K562 (cell line): ENCODE results near the gene MAP3K7CL.

Experiments used
- POLR2A ChIP-seq: fragments of 450-650 bp; conservative IDR thresholded peaks from 2 replicates; pipeline ENCODE4 v1.6.1; 2016
- POLR2AphosphoS5 ChIP-seq: IDR thresholded peaks from 2 replicates; pipeline ENCODE4 v1.6.1; 2011; ENCODE audit warnings: mild to moderate bottlenecking, low read depth, low read length, moderate library complexity; ENCODE audit not compliant: control insufficient read depth, insufficient read depth
- RAD21 ChIP-seq, 2 experiments: fragments of 250-450 bp in 1 of 2; fragments of 450-650 bp in 1 of 2; sonication (Bioruptor Pico) in 1 of 2; formaldehyde crosslinking in 1 of 2; IDR thresholded peaks in 1 of 2; conservative IDR thresholded peaks in 1 of 2; 2 replicates each; pipeline versions ENCODE4 v1.4.0 to v1.8.0; 2020 to 2022; ENCODE audit warnings: mild to moderate bottlenecking in 2 of 2, moderate library complexity in 1 of 2
- ZNF232 ChIP-seq: sonication (generic); formaldehyde crosslinking; IDR thresholded peaks from 2 replicates; pipeline ENCODE4 v1.8.0; 2022; ENCODE audit warnings: mild to moderate bottlenecking, missing genetic modification reagents
- TF ChIP-seq, protein P1 (sequence below), 3 experiments: IDR thresholded peaks in 2 of 3; conservative IDR thresholded peaks in 1 of 3; 2 replicates each; pipeline ENCODE4 v1.5.1; 2011 to 2012; ENCODE audit warnings: low read length in 3 of 3, mild to moderate bottlenecking in 3 of 3, control low read depth in 2 of 3, improper control_type of control experiment in 1 of 3, inconsistent platforms in 1 of 3, low read depth in 1 of 3, mixed read lengths in 1 of 3, moderate library complexity in 1 of 3; ENCODE audit not compliant: insufficient read depth in 2 of 3
- TF ChIP-seq, protein P2 (sequence below): sonication (generic); formaldehyde crosslinking; IDR thresholded peaks from 2 replicates; pipeline ENCODE4 v1.8.0; 2022; ENCODE audit warnings: missing genetic modification reagents, mild to moderate bottlenecking, borderline replicate concordance

DNA sequence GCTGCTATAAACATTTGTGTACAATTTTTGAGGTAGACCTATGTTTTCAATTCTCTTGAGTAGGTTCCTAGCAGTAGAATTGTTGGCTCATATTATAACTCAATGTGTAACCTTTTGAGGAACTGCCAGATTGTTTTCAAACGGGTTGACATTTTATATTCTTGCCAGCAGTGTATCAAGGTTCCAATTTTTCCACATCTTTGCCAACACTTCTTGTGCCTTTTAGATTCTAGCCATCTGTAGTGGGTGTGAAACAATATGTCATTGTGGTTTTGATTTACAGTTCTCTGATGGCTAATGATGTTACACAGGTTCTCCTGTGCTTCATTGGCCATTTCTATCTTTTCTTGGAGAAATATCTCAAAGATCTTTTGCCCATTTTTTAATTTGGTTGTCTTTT lies 36.4 kb downstream of the MAP3K7CL start:
- TF ChIP-seq, protein P1, sequence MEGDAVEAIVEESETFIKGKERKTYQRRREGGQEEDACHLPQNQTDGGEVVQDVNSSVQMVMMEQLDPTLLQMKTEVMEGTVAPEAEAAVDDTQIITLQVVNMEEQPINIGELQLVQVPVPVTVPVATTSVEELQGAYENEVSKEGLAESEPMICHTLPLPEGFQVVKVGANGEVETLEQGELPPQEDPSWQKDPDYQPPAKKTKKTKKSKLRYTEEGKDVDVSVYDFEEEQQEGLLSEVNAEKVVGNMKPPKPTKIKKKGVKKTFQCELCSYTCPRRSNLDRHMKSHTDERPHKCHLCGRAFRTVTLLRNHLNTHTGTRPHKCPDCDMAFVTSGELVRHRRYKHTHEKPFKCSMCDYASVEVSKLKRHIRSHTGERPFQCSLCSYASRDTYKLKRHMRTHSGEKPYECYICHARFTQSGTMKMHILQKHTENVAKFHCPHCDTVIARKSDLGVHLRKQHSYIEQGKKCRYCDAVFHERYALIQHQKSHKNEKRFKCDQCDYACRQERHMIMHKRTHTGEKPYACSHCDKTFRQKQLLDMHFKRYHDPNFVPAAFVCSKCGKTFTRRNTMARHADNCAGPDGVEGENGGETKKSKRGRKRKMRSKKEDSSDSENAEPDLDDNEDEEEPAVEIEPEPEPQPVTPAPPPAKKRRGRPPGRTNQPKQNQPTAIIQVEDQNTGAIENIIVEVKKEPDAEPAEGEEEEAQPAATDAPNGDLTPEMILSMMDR (IDR thresholded peaks at IDR 0.05 in 2 of 3, conservative IDR thresholded peaks at IDR 0.05 in 1 of 3; ENCODE audit: insufficient read depth in 2 of 3, low read depth in 1 of 3, low read length in 3 of 3), result no peak
- TF ChIP-seq, protein P2, sequence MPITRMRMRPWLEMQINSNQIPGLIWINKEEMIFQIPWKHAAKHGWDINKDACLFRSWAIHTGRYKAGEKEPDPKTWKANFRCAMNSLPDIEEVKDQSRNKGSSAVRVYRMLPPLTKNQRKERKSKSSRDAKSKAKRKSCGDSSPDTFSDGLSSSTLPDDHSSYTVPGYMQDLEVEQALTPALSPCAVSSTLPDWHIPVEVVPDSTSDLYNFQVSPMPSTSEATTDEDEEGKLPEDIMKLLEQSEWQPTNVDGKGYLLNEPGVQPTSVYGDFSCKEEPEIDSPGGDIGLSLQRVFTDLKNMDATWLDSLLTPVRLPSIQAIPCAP (CRISPR knock-in tag), result no peak
- no peak for TF ChIP-seq POLR2A
- TF ChIP-seq ZNF232 (CRISPR knock-in tag), result no peak
- TF ChIP-seq RAD21 (CRISPR knock-in tag; conservative IDR thresholded peaks at IDR 0.05 in 1 of 2, IDR thresholded peaks at IDR 0.05 in 1 of 2), result no peak
- TF ChIP-seq POLR2AphosphoS5, result no peak
